COLO668 (cell line): ENCODE data around the gene ZMYND8.
"Not testable (repeated sequence)": the region's sequence is repeated elsewhere in the genome, so short reads cannot be mapped to it uniquely, and the experiment has no call there.

ENCODE experiments used
- DNase-seq: peaks from one replicate; lab custom pipeline; 2025; ENCODE audit not compliant: unreplicated experiment; lab: John Stamatoyannopoulos, UW

The ZMYND8 gene

DNA sequence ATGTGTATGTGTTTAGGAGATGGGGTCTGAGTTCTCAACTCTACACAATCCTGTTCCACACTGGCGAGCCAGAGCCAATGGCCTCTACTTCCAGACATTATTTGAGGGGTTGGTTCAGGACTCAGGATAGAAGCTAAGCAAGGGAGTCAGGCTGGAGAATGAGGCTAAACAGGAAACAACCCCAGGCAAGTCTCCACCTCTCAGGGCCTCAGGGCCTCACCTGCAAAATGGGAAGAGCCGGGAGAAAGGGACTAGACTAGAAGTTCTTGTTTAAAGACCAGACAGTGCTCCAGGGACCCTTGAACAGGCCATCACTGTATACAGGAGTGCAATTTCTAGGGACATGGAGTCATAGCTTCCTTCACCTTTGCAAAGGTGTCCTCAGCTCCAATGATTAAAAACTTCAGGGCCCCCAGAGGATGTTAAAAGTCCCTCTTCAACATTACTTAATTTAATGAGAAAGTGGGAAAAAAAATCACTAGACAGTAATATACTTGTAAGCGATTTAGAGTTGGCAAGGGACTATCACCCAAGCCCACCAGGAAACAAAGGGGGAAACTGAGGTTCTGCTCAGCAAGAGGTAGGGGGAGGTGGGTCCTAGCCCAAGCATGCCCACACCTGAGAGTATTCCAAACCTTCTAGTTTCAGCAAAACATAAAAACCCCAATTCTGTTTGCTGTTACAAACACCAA is 41.7 kb downstream of the ZMYND8 start:
- no peak for DNase-seq

DNA sequence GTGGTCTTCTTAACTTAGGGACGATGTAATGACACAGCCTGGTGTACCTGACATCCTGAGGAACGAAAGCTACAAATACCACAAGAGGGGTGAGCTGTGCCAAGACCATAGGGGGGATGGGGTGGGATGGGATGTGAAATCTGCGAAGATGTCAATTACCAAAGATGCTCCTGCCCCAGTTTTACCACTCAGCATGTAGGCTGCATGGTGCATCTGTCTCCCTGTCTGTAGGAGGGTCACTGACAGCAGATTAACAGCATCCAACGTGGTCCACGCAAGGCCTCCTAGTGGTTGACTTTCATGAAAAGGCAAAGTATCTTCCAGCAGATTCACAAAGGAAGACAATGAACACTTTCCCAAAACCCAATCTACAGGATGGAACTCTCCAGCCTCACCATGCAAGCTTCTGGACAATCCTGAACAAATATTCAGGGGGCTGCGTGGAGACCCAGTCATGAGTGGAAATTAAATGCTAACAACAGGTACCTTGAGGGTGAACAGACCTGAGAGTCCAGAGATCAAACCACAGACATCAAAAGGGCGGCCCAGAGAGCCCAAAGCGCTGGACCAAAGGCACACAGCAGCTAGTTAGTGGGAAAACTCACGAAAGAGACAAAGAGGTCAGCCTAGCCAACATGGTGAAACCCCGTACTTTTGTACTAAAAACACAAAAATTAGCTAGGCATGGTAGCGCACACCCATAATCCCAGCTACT is 44.4 kb downstream of the ZMYND8 start:
- no peak for DNase-seq

GRCh38 chr20:47311211-47311610 is 45.3 kb downstream of the ZMYND8 start:
- DNase-seq, result no peak

GRCh38 chr20:47310729-47311128 is 45.8 kb downstream of the ZMYND8 start:
- DNase-seq, result no peak

GRCh38 chr20:47309806-47310426 is 46.6 kb downstream of the ZMYND8 start:
- DNase-seq, result no peak

DNA sequence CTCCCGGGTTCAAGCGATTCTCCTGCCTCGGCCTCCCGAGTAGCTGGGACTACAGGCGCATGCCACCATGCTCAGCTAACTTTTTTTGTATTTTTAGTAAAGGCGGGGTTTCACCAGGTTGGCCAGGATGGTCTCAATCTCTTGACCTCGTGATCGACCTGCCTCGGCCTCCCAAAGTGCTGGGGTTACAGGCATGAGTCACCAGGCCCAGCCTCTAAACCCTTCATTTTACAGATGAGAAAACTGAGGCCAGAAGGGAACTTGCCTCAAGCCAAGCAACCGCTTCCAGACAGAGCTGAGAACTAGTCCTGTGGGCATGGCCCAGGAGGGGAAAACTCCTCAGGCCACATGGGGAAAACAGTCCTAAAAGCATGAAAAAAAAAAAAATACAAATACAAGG is 47.1 kb downstream of the ZMYND8 start:
- DNase-seq, result no peak

- not testable (repeated sequence) for DNase-seq
These were observed 48.9 kb downstream of the ZMYND8 start for GRCh38 chr20:47307569-47307968.

DNA sequence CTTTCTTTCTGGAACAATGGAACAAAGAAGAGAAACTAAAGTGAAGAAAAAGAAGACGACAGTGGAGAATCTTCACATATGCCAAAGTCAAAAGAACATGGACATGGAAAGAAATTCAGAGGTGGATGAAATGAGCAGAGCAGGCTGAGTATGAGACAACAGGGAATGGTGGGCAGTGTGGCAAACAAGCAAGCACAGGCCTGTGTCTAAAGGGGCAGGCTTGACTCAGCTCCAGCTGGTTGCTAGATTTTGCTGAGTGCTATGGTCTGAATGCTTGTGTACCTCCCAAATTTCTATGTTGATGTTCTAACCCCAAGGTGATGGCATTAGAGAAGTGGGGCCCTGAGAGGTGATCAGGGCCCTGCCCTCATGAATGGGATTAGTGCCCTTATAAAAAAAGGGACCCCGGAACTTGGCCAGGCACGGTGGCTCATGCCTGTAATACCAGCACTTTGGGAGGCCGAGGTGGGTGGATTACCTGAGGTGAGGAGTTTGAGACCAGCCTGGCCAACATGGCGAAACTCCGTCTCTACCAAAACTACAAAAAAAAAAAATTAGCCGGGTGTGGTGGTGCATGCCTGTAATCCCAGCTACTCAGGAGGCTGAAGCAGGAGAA is 49.6 kb downstream of the ZMYND8 start:
- no peak for DNase-seq

DNA sequence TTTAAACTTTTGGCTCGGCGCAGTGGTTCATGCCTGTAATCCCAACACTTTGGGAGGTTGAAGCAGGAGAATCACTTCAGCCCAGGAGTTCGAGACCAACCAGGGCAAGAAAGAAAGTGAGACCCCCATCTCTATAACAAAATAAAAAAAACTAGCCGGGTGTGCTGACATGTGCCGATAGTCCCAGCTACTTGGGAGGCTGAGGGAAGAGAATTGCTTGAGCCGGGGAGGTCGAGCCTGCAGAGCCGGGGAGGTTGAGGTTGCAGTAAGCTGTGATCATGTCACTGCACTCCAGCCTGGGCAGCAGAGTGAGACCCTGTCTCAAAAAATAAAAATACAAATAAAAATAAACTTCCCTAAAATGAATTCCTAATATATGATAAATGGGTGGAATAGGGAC is 50.4 kb downstream of the ZMYND8 start:
- no peak for DNase-seq

- no peak for DNase-seq
These were observed 50.8 kb downstream of the ZMYND8 start for GRCh38 chr20:47305667-47306066.

- DNase-seq, result peak; percentile 53
These were observed 52.2 kb downstream of the ZMYND8 start for GRCh38 chr20:47304287-47304686.

DNA sequence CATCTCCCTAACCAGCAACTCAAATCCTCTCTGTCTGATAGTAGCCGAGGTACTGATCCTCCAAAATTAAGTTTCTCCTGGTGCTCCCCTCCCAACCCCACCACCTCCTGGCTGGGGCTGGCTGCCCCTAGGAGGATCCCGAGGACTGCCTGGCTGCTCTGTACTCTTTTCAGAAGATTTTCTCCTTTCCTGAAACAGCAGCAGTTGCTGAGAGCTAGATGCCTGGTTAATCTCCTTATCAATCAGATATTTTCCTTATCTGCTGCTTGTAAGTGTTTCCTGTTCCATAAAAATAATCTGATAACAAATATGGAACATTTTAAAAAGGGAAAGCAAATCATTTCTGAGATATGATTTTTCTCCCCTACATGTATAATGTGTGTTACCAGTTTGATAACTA is 52.8 kb downstream of the ZMYND8 start:
- no peak for DNase-seq

GRCh38 chr20:47300071-47300470 is 56.4 kb downstream of the ZMYND8 start:
- DNase-seq, result no peak

GRCh38 chr20:47298624-47299023 is 57.9 kb downstream of the ZMYND8 start:
- no peak for DNase-seq

DNA sequence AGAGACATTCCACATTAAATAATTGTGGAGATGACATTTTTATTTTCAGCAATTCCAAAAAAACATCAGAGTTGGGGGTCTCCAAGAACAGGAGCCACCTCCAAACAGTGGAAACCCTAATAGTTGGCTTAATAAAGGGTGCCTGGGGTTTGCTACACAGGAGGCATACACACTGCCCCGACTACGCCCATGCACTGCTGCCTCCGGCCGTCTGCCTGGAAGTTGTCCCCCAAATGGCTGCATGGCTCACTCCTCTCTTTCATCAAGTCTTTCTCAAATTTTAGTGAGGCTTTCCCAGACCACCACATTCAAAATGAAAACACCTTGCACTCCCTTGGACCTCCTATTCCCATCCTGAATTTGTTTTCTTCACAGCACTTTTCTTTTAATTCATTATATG is 58.8 kb downstream of the ZMYND8 start:
- DNase-seq, result no peak

DNA sequence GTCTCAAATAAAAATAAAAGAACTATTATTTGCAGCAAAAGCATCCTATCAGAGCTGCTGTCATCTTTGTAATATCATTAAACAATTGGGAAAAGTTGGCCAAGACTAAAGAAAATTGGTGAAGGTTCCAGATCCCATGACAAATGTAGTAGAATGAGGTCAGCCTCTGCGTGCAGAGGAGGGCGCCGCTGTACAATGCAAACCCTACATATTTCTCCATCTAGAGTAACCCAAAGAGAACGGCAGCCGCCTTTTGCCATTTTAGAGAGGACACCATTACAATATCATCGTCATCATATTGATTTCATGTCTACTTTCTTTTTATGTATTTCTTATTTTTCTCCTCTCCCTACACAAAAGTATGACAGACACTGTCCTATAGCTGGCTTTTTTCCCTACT is 59.5 kb downstream of the ZMYND8 start:
- peak; percentile 18 for DNase-seq

DNA sequence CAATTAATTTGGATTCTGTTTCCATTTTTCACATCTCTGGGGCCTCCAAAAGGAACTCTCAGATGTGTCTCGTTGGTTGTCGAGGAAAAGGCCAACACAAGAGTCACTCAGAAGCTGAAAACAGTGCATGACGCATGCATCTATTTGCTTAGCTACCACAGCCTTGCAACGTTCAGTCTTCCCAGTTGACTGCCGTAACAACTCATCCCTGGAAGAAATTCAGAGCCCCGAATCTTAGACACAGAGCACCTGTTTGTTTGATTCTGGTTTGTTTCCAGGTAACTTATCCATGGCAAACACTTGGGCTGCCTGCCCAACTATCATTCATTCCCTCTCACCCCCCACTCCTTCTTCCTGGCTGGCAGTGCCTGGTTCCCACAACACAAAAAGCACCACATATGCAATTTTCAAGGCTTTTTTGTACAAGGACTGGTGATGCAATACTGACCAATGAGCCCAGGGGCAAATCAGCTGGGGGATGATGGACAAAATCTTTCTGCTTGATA is 60.5 kb downstream of the ZMYND8 start:
- no peak for DNase-seq

DNA sequence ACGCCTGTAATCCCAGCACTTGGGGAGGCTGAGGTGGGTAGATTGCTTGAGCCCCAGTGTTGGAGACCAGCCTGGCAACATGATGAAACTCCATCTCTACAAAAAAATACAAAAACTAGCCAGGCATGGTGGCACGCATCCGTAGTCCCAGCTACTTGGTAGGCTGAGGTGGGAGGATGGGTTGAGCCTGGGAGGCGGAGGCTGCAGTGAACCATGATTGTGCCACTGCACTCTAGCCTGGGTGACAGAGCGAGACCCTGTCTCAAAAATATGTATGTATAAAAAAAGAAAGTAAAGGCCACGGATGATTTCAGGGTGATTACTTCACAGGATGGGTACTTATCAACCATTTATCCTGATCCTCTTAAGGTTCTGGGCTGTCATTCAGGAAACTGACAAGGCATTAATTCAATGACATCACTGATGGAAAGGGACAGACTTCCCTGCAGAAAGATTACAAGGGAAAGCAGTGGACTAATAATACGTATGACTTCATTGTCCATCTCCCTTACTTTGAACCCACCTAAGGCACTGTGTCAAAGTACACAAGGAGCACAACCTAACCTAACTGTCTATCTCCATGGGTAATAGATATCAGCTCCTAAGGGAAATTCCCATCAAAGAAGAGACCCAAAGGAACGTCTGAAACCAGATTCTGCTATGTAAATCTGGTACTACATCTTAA is 61.2 kb downstream of the ZMYND8 start:
- no peak for DNase-seq

DNA sequence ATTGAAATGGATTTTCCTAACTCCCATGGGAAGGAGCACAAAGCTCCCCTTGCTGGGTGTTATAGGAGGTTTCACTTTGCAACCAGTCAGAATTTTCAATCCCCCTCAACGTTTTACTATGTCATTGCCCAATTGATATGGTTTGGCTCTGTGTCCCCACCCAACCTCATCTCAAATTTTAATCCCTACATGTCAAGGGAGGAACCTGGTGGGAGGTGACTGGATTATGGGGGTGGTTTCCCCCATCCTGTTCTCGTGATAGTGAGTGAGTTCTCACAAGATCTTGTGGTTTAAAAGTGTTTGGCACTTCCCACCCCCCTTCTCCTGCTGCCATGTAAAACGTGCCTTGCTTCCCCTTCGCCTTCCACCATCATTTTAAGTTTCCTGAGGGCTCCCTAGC is 62.9 kb downstream of the ZMYND8 start:
- DNase-seq, result no peak

DNA sequence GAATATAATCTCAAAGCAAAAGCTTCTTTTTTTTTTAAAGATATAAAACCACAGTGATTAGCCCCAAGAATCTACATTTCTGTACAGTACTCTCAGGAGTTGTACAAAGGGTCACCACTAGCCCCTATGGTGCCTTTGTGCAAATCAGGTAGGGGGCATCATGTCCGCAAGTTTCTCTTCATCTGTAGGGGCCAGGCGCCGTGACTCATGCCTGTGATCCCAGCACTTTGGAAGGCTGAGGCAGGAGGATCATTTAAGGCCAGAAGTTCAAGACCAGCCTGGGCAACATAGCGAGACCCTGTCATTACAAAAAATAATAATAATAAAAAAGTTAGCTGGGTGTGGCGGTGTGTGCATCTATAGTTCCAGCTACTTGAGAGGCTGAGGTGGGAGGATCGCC is 63.9 kb downstream of the ZMYND8 start:
- DNase-seq, result no peak
